GM12873 (cell line): ENCODE results near the gene GAN.

Source experiments
- TF ChIP-seq, protein P1 (sequence below): IDR thresholded peaks from 2 replicates; pipeline ENCODE4 v1.5.1; 2012; ENCODE audit warnings: low read depth, mild to moderate bottlenecking, moderate library complexity, low read length, control low read depth; ENCODE audit not compliant: insufficient read depth; ENCODE audit errors: missing control alignments

The GAN gene

DNA sequence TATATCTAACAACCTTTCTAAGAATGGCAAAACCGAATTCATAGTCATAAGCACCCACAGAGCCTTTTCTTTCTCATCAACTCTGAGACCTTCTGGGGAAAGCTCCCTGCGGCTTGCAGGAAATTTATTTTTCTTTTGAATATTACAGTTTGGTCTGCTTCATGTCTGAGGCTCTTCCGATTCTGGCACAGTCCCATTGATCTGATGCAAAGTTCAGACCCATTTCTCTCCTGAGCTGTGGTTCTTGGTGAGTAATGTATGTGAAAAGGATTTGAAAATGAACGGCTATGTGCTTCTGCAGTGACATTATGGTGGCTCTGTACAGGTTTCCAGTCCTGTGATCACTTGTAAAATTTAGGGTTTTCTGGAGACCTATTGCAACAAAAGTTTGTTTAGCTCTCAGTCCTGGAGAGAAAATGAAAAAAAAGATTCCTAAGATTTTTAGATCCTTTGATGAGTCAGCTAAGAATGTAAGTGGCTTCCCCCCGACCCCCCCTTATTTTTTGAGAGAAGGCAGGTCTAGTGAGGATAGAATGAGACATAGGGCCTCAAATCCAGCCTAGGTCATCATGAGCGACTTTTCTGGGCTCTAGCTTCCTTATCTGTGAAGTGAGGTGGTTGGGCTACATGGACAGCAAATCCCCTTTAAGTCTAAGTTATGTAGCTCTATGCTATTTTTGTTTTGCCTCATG lies 4.6 kb downstream of the GAN start:
- TF ChIP-seq, protein P1, sequence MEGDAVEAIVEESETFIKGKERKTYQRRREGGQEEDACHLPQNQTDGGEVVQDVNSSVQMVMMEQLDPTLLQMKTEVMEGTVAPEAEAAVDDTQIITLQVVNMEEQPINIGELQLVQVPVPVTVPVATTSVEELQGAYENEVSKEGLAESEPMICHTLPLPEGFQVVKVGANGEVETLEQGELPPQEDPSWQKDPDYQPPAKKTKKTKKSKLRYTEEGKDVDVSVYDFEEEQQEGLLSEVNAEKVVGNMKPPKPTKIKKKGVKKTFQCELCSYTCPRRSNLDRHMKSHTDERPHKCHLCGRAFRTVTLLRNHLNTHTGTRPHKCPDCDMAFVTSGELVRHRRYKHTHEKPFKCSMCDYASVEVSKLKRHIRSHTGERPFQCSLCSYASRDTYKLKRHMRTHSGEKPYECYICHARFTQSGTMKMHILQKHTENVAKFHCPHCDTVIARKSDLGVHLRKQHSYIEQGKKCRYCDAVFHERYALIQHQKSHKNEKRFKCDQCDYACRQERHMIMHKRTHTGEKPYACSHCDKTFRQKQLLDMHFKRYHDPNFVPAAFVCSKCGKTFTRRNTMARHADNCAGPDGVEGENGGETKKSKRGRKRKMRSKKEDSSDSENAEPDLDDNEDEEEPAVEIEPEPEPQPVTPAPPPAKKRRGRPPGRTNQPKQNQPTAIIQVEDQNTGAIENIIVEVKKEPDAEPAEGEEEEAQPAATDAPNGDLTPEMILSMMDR = no peak

DNA sequence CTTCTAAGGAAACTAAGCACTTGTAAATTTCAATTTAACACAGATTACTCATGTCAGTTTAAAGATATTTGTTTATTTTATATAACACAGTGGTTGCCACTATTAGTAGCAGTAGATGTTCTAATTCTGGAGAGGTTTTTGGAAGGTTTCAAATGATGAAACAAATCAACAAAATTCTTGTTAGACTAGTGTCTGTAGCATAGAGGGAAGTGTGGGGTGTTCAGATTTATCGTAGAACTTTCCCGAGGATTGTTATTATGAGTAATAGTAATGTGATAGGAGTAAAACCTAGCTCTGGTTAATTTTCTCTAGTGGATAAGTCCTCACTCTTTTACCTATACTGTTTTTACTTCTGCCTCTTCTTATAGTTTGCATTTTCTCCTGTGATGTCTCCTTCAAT lies 6.3 kb downstream of the GAN start:
- TF ChIP-seq, protein P1 = no peak

DNA sequence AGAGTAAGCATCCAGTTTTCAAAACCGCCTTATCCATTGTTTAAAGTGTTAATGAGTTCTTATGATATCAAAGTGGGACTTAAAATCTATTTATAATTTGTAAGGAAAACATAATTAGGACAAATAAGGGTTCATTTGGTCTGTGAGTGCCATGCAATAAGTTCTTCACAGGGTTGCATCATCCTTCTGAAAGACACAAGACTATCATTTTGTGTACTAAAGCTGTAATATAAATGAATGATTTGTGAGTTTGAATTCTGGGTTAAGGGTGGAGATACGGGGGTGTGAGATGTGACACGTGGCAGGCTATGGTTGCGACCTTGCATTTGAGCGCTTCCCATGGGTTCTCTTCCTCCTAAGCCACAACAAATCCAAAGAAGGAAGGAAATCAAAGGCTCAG lies 6.8 kb downstream of the GAN start:
- TF ChIP-seq, protein P1 = no peak

DNA sequence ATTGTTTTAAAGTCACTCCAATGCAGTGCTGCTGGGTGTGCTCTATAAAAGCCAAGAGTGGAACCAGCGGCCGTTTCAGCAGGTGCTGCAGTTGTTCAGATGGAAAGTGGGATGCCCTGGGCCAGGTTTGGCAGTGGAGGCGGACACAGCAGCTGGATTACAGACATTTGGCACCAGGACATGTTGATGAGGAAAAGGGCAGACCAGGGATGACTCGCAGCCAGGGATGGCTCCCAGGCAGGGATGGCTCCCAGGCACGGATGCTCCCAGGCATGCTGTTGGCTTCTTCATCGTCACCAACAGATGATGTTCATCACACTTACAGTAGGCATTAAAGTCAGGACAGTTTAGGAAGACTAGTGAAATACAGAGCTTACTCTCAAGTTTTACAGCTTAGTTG lies 10.0 kb downstream of the GAN start:
- TF ChIP-seq, protein P1 = no peak

DNA sequence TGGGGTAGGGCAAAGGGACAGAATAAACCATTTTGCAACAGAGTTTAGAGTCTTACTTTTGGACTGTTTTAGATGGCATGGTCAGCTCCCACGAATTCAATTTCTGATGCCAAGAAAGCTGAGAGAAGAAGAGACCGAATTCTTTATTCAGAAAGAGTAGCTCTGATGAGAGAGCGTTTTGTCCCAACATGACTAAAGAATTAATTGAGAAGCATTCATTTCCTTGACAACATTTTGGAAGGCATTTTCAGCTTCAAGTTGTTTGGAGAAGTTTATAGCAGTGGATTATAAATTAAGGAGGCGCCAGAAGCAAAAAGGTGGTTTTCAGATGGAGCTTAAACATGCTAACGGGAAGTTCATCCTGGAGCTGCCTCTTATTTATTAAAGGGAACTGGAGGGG lies 12.2 kb downstream of the GAN start:
- TF ChIP-seq, protein P1 = no peak

DNA sequence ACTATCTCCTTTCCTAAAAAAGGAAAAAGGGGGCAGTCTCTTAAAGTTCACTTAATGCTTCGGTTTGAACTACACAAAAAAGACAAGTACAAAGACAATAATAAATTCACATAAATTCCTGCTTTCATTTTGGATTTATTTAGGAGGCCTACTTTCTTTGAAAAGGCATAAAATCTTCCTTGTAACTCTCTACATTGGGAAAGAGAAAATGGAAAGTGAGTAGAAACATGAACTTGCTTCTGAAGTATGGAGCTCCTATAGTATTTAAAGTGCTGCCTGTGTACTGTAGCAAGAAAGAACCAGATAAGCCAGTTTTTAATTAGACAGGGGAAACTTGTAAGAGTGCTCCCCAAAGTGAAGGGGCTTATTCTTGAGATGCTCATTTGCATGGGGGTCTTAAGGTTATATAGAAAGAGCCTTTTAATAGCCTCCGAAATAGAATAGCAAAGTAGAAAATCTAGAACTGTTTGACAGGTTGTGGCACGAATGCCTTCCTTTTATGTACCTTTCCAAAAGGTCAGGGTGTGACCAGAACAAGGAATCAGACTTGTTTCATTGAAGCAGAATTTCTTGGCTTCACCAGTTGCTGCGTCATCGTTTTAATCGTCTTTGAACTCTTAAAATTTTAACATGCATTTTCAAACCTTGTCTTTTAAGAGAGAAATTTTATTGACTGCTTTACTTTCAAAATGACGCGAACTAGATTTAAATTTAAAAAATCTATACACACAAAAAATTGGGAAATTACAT lies 12.9 kb downstream of the GAN start:
- TF ChIP-seq, protein P1 = no peak

DNA sequence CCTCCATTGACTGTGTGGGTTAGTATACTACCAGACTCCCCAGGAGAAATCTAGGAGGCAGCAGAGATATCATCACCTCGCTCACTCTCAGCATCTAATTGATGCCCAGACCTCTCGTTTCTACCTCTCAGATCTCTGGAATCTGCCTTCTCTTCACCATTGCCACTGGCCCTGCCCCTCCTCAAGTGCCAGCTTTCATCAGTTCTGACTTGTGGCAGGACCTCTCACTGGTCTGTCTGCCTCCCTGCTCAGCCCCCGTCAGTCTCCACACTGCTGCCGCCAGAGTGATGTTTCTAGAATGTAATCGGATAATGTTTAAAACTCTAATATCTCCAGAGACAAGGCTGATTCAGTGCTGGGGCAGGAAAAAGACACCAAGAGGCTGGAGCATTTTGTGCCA lies 15.2 kb downstream of the GAN start:
- TF ChIP-seq, protein P1 = no peak
